H1 (cell line): Measurements from ENCODE around the gene SND1. TPM values are rescaled to one million over a fixed set of nuclear protein-coding genes. Genes with fewer than 3 reads are reported as not detected.
A peak's percentile ranks its signal among the peaks of the same experiment; 100 is the strongest.

Experiments
- ATF2 ChIP-seq: IDR thresholded peaks from 2 replicates; pipeline ENCODE4 v1.6.1; 2012; ENCODE audit warnings: low read length, inconsistent platforms
- CBX8 ChIP-seq: fragments of 300-800, 300-1000 bp; sonication (generic); IDR thresholded peaks from 2 replicates; pipeline ENCODE4 v1.7.1; 2016; ENCODE audit warnings: low read depth, low read length, borderline replicate concordance
- CHD7 ChIP-seq: fragments of 300-600 bp; sonication (generic); IDR thresholded peaks from 2 replicates; pipeline ENCODE4 v1.7.1; 2012; ENCODE audit warnings: low read length, moderate library complexity, mild to moderate bottlenecking, inconsistent platforms; ENCODE audit not compliant: insufficient replicate concordance
- GTF2F1 ChIP-seq: IDR thresholded peaks from 2 replicates; pipeline ENCODE4 v1.6.1; 2012; ENCODE audit warnings: low read depth, low read length, improper control_type of control experiment, borderline replicate concordance
- HDAC6 ChIP-seq: IDR thresholded peaks from one replicate; pipeline ENCODE4 v1.7.1; 2012; ENCODE audit warnings: low read depth, mild to moderate bottlenecking, inconsistent platforms, low read length, moderate library complexity
- JUND ChIP-seq: IDR thresholded peaks from 2 replicates; pipeline ENCODE4 v1.6.1; 2011; ENCODE audit warnings: mild to moderate bottlenecking, improper control_type of control experiment, low read length
- NRF1 ChIP-seq: IDR thresholded peaks from 2 replicates; pipeline ENCODE4 v1.6.1; 2011; ENCODE audit warnings: mild to moderate bottlenecking, low read depth, low read length, improper control_type of control experiment
- TAF7 ChIP-seq: optimal IDR thresholded peaks from 2 replicates; pipeline ENCODE3; 2011; ENCODE audit warnings: low read depth, mild to moderate bottlenecking, inconsistent platforms, low read length, moderate library complexity, borderline replicate concordance
- YY1 ChIP-seq: IDR thresholded peaks from 2 replicates; pipeline ENCODE4 v1.6.1; 2011; ENCODE audit warnings: low read depth, mild to moderate bottlenecking, low read length
- polyA plus RNA-seq, 7 experiments: library from polyadenylated mRNA; depleted of rRNA in 3 of 7; stranded (reverse) in 5 of 7; unstranded in 2 of 7; fragments of >200 nt in 5 of 7; fragments of 200-250 nt in 2 of 7; gene quantifications; 1 replicate in 5 of 7; 2 replicates in 1 of 7; 4 replicates in 1 of 7; pipeline versions ENCODE4 v1.2.1 to v1.2.3, GENCODE V29; 2011 to 2013; ENCODE audit warnings: missing spikeins in 2 of 7, mixed read lengths in 2 of 7
- total RNA-seq: library from RNA; stranded (reverse); fragmentation: NEBNext Ultra II Directional; extraction: Animal tissue kit (Norgen Biotek cat#: 25700); gene quantifications from 2 replicates; pipeline ENCODE4 v1.2.1, GENCODE V29; 2021

SND1 gene
- total and polyA plus RNA-seq, 2 of the 8 experiments (the other 6 are each of a cell fraction or from before 2014, with no cell fraction given) = 122 to 290 TPM

DNA sequence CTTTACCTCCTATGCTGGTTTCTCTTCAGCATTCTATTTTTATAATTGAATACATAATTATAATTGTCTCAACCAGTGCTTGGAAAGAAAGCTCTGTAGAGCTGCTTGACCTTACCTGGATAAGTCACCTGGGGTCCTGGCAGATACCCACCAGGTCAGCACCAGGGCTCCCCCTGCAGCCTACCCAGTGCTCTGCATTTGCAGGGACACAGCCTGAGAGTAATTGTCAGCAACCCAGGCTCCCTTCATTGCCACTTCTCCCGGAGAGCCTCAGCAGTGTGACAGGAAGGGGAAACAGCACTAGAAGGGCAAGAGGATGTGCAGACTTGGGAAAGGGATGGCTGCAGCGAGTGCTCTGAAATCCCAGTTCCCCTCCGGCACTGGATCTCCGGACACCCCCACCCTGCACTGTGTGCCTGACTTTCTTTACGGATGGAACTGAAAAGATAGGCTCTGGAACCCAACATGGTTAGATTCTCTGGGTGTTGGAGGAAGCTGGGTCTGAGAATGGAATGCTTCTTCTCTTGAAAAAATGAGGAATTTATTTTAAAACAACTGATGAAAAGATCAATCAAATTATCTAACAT, 22.6 kb upstream of the SND1 start (continued):
- TF ChIP-seq GTF2F1 = no peak
- TF ChIP-seq NRF1 = no peak
- peak; percentile 33 for TF ChIP-seq TAF7
- TF ChIP-seq CBX8 = no peak
- no peak for TF ChIP-seq HDAC6
- TF ChIP-seq ATF2 = no peak
- TF ChIP-seq YY1 = 0 out of 2 replicates have a peak, but pooled peaks have one; percentile 26
- no peak for TF ChIP-seq CHD7
- TF ChIP-seq JUND = 0 out of 2 replicates have a peak, but pooled peaks have one; percentile 14
